Purkinje cell (primary cell): ENCODE measurements around the gene CCAR1. TPM values are rescaled to one million over a fixed set of nuclear protein-coding genes. Genes with fewer than 3 reads are reported as not detected.

Experiments used
- polyA plus RNA-seq: library from polyadenylated mRNA; unstranded; fragments of >200 nt; fragmentation: Nextera tagmentation; gene quantifications from 2 replicates; pipeline ENCODE4 v1.2.1, GENCODE V29; 2014

The CCAR1 gene, protein sequence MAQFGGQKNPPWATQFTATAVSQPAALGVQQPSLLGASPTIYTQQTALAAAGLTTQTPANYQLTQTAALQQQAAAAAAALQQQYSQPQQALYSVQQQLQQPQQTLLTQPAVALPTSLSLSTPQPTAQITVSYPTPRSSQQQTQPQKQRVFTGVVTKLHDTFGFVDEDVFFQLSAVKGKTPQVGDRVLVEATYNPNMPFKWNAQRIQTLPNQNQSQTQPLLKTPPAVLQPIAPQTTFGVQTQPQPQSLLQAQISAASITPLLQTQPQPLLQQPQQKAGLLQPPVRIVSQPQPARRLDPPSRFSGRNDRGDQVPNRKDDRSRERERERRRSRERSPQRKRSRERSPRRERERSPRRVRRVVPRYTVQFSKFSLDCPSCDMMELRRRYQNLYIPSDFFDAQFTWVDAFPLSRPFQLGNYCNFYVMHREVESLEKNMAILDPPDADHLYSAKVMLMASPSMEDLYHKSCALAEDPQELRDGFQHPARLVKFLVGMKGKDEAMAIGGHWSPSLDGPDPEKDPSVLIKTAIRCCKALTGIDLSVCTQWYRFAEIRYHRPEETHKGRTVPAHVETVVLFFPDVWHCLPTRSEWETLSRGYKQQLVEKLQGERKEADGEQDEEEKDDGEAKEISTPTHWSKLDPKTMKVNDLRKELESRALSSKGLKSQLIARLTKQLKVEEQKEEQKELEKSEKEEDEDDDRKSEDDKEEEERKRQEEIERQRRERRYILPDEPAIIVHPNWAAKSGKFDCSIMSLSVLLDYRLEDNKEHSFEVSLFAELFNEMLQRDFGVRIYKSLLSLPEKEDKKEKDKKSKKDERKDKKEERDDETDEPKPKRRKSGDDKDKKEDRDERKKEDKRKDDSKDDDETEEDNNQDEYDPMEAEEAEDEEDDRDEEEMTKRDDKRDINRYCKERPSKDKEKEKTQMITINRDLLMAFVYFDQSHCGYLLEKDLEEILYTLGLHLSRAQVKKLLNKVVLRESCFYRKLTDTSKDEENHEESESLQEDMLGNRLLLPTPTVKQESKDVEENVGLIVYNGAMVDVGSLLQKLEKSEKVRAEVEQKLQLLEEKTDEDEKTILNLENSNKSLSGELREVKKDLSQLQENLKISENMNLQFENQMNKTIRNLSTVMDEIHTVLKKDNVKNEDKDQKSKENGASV
- polyA plus RNA-seq = 69.5 and 102 TPM in 2 replicates

DNA sequence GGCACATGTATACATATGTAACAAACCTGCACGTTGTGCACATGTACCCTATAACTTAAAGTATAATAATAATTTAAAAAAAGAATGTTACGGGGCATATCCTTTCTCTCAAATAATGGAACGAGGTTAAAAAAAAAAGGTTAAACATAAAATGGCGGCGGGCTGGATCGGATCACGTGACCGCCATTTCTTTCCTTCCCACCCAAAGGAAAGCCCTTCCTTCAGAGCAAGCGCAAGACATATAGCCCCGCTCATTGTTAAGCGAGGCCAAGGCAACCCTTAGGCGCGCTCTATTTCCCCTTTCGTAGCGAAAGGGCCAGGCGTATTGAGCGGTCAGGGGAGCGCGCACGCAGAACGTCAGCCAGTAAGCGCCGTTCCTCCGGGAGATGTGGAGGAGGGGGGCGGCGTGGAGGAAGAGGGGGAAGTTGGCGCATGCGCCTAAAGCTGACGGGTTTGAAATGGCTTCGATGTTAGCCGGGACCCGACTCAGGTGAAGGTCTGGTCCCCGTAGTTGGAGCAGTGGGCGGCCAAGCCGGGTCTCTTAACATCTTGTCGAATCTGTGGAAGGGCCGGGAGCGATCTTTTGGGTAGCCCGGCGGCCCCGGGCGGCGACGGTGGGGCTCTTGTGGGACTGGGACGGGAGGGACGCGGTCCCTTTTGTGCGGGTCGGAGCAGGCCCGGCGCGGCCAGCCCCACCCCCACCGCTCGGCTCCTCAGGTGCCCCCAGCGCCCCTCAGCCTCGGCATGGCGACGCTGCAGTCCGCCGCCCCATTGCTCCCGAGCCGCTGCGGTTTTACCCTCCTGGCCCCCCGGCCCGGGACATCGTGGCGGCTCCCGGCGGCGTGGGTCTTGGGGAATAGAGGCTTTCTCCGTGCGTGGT is at the start of gene CCAR1:
Gene CCAR1 (plus strand): TSS at position 447 of the 880 bp plus-strand sequence. CDS start 1,266 bp downstream, outside the sequence.

DNA sequence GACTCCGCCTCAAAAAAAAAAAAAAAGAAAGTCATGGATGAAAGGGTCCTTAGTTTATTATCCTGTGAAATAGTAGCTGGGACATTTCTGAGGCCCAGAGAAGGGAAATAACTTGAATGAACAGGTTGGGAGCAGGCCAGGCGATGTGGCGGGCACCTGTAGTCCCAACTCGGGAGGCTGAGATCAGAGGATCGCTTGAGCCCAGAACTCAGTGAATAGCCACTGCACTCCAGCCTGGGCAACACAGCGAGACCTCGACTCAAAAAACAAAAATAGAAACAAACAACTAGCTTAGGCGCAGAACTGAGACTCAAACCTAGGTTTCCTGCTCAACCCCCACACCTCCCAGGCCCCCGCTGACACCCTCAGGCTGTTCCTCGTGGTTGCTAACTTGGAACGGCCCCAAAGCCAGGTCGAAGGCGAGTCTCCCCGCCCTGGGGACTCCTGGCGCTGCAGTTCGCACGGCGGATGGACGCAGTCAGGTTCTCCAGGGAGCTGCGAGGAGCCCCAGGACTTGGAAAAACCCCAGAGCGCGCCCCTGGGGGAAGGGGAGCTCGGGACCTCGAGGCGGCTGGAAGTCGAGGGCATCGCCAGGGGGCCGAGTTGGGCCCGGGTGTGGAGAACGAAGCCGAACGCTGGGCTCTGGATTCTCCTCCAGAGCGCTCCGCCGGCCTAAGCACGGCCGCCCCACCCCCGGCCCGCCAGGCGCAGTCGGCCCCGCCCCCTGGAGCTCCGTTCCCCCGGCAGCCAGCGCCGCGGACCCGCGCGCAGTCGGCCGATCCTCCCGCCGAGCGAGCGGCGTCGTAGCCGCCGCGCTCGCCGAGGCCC is 105.9 kb downstream of the CCAR1 start, which contains the start of gene STOX1:
Gene STOX1 (plus strand): TSS at position 768 of the 828 bp plus-strand sequence. CDS start 93 bp downstream, outside the sequence.

Other genes starting within 250 kb of the CCAR1 start
- gene DNA2, start 249.3 kb upstream of the CCAR1 start, polyA plus RNA-seq = 0.32 and 2.2 TPM in 2 replicates
- 10.9 and 15.0 TPM in 2 replicates for gene SLC25A16, start 193.7 kb upstream of the CCAR1 start, polyA plus RNA-seq
- 1.8 and 2.1 TPM in 2 replicates for gene TET1, start 160.9 kb upstream of the CCAR1 start, polyA plus RNA-seq
- gene STOX1, start 106.3 kb downstream of the CCAR1 start, polyA plus RNA-seq = 5.8 and 9.3 TPM in 2 replicates
- gene DDX50, start 180.1 kb downstream of the CCAR1 start, polyA plus RNA-seq = 26.1 and 26.6 TPM in 2 replicates
- gene DDX21, start 234.9 kb downstream of the CCAR1 start, polyA plus RNA-seq = 19.9 and 22.7 TPM in 2 replicates